Esophagus muscularis mucosa (tissue), 2 donors: Measurements from ENCODE around the gene E2F4.

ENCODE experiments used
- POLR2A ChIP-seq: fragments of 450-650 bp; IDR thresholded peaks from one replicate; pipeline ENCODE4 v1.6.1; 2017; ENCODE audit warnings: antibody characterized with exemption, moderate library complexity, mild to moderate bottlenecking, low read depth
- POLR2AphosphoS5 ChIP-seq, 2 donors: sonication (generic); formaldehyde crosslinking; IDR thresholded peaks; one replicate each; pipeline ENCODE4 v1.6.1; 2017; ENCODE audit warnings: antibody characterized with exemption in 2 of 2

- TF ChIP-seq POLR2A (peak; percentile 21), POLR2AphosphoS5 (IDR thresholded peaks at IDR 0.05) (peak; percentile 57 to 58)
Measured at GRCh38 chr16:67246081-67246755, 54.3 kb downstream of the E2F4 start.
